NCI-H1105 (cell line): Measurements from ENCODE around the gene MST1R.
"Not testable (repeated sequence)": the region's sequence is repeated elsewhere in the genome, so short reads cannot be mapped to it uniquely, and the experiment has no call there.

Experiments used
- DNase-seq: peaks from one replicate; lab custom pipeline; 2025; lab: John Stamatoyannopoulos, UW

MST1R gene

GRCh38 chr3:49911611-49912010 is 7.9 kb upstream of the MST1R start:
- DNase-seq = no peak

- no peak for DNase-seq
Measured at GRCh38 chr3:49911124-49911420, 7.4 kb upstream of the MST1R start.

GRCh38 chr3:49910409-49911123 is 6.9 kb upstream of the MST1R start:
- no peak for DNase-seq

GRCh38 chr3:49908373-49909199 is 4.9 kb upstream of the MST1R start:
- no peak for DNase-seq

- no peak for DNase-seq
Measured at GRCh38 chr3:49906073-49906743, 2.5 kb upstream of the MST1R start.

- DNase-seq = not testable (repeated sequence)
Measured at GRCh38 chr3:49904448-49904847, 775 bp upstream of the MST1R start.

GRCh38 chr3:49902511-49903345 is 945 bp downstream of the MST1R start:
- no peak for DNase-seq

GRCh38 chr3:49901366-49902339 is 2.0 kb downstream of the MST1R start:
- DNase-seq = no peak

GRCh38 chr3:49900491-49901153 is 3.1 kb downstream of the MST1R start:
- no peak for DNase-seq

- DNase-seq = no peak
Measured at GRCh38 chr3:49899815-49900214, 3.9 kb downstream of the MST1R start.

GRCh38 chr3:49898991-49899390 is 4.7 kb downstream of the MST1R start:
- DNase-seq = no peak

- DNase-seq = no peak
Measured at GRCh38 chr3:49896345-49896744, 7.3 kb downstream of the MST1R start.

- no peak for DNase-seq
Measured at GRCh38 chr3:49895791-49896190, 7.9 kb downstream of the MST1R start.

GRCh38 chr3:49889296-49889695 is 14.4 kb downstream of the MST1R start:
- no peak for DNase-seq

GRCh38 chr3:49886922-49887265 is 16.8 kb downstream of the MST1R start:
- DNase-seq = no peak

- no peak for DNase-seq
Measured at GRCh38 chr3:49883998-49884397, 19.7 kb downstream of the MST1R start.

- DNase-seq = no peak
Measured at GRCh38 chr3:49882166-49882565, 21.5 kb downstream of the MST1R start.

- no peak for DNase-seq
Measured at GRCh38 chr3:49880581-49881315, 22.9 kb downstream of the MST1R start.

GRCh38 chr3:49879721-49880120 is 24.0 kb downstream of the MST1R start:
- DNase-seq = no peak

GRCh38 chr3:49878686-49879085 is 25.0 kb downstream of the MST1R start:
- DNase-seq = no peak
